ENCODE measurements around the gene CYS1.

GRCh38 chr2:10014418-10015190, 65.6 kb downstream of the CYS1 start:
- TF ChIP-seq POLR2A (IDR thresholded peaks at IDR 0.05; ENCODE audit: extremely low read depth, insufficient read length): no peak
- no peak for TF ChIP-seq CTCF (IDR thresholded peaks at IDR 0.05; ENCODE audit: low read depth, low read length)
- TF ChIP-seq MAX (IDR thresholded peaks at IDR 0.05; ENCODE audit: low read depth, low read length): no peak

All from NB4 (cell line).